GM12873 (cell line): ENCODE measurements around the gene RER1.

Source experiments
- CTCF ChIP-seq: IDR thresholded peaks from 2 replicates; pipeline ENCODE4 v1.5.1; 2012; ENCODE audit warnings: low read depth, mild to moderate bottlenecking, moderate library complexity, low read length, control low read depth; ENCODE audit not compliant: insufficient read depth; ENCODE audit errors: missing control alignments

Gene RER1

DNA sequence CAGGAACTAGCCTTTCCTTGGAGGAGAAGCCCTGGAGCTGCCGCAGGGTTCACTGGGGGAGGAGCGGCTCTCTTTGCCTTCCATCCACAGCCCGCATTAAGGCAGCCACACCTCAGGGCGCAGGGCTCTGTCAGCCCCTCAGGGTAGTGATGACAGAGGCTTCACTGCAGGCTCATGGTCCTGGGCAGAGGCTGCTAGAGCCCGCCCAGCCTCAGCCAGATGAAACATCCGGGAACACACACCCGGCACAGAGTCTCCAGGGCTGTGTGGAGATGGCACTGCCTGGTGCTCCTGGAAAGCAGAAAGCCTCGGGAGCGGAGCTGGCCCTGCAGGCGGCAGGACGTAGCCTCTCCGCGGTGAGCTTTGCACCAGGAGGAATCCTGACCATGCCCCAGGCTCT lies 50.1 kb downstream of the RER1 start:
- no peak for TF ChIP-seq CTCF

DNA sequence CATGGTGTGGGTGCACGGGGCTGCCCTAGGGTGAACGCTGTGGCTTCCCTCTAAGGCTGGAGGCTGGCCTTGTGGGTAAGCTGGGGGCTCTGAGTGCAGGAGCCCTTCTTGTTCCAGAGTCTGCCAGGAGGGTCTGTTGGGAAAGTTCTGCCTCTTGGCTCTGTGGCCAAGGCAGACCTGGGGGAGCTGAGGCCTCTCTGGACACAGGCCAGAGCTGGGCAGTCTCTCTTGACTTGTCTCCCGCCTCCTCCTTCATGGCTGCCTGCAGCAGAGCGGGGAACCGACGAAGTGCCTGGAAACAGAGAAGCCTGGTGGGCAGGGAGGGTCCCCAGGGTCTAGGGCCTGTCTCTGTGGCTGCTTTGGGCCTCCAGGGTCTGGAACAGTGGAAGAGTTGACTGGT lies 51.0 kb downstream of the RER1 start:
- no peak for TF ChIP-seq CTCF

DNA sequence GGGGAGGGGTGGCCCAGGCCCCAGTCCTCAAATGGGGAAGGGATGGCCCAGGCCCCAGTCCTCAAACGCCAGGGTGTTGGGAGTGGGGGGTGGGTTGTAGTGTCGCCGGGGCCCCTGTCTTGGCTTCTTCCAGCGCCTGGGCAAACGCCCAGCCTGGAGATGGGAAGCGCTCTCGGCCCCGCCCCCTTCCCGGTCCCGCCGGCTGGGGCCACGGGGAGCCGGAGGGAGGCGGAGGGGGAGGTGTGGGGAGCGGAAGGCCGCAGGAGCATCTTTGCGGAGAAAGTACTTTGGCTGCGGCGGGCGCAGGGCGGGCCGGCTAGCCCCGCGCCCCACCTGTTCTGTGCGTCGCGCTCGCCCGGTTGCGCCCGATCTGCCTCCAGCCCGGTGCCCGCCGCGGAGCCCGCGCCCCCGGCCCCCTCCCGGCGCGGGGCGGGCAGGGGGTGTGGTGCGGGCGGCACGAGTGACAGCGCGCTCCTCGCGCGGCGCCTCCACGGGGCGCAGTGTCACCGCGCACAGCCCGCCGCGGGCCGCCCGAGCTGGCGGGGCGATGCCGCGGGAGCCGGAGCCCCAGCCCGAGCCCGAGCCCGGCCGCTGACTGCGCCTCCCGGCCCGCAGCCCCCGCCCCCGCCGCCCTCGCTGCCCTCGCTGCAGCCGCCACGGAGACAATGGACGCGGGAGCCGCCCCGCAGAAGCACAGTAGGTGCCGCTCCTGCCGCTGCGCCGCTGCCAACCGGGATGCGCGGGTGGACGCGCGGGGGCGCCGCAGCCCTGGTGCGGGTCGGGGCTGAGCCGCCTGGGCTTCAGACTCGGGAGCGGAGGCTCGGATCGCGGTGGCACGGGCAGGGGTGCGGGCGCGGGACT lies 51.9 kb downstream of the RER1 start:
- TF ChIP-seq CTCF = peak; percentile 4

- TF ChIP-seq CTCF = no peak
Measured at GRCh38 chr1:2444138-2444591, 52.5 kb downstream of the RER1 start.

GRCh38 chr1:2445162-2445822 lies 53.7 kb downstream of the RER1 start:
- no peak for TF ChIP-seq CTCF

DNA sequence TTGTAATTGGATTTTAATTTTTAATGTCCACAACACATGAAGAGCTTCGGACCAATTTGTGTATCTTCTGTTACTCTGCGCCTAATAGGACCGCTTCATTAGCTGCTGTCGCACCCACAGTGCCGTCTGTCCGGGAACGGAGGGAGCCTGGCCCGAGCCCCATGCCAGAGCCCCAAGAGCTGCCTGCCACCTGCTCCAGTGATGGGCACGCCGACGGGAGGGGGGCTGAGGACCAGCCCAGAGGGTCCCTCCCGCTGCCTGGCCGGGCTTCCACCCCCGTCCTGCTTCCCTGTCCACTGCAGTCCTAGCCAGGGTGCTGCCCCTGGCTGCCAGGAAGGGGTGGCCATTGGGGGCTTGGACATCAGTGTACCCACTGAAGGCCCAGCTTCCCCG lies 54.2 kb downstream of the RER1 start:
- TF ChIP-seq CTCF = no peak

DNA sequence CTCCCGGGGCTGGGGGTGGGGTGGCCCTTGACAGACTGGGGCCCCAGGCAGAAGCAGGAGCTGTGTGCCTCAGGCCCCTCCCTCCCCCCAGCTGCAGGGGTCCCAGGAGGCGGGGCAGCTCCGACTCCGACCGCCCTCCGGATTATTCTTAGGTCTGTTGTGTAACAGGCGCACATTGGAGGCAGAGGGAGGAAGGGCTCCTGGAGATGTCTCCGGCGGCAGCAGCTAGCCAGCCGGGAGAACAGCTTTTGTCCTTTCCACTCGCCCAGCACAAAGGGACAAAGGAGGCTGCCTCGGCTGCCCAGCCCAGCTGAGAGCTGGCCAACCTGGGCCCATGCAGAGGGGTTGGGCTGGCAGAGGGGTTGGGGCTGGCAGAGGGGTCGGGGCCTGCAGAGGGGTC lies 54.8 kb downstream of the RER1 start:
- TF ChIP-seq CTCF = no peak
